COLO668 (cell line): ENCODE data around the gene GRPEL1.
"Not testable (repeated sequence)": the region's sequence is repeated elsewhere in the genome, so short reads cannot be mapped to it uniquely, and the experiment has no call there.

Experiments
- DNase-seq: peaks from one replicate; lab custom pipeline; 2025; ENCODE audit not compliant: unreplicated experiment; lab: John Stamatoyannopoulos, UW

The GRPEL1 gene

DNA sequence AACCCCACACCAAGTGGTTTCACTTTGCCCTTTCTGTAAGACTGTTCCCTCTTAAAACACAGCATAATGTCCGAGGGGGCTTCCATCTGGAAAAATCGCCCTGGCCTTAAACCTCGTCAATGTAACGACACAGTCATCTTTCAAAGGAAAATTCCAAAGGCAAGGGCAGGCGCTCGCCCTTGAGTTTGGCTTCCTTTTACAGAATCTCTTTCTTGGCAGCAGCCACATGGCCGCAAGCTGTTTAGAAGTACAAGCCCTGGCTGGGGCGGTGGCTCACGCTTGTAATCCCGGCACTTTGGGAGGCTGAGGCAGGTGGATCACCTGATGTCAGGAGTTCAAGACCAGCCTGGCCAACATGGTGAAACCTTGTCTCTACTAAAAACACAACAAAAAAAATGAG, 27.1 kb upstream of the GRPEL1 start:
- no peak for DNase-seq

DNA sequence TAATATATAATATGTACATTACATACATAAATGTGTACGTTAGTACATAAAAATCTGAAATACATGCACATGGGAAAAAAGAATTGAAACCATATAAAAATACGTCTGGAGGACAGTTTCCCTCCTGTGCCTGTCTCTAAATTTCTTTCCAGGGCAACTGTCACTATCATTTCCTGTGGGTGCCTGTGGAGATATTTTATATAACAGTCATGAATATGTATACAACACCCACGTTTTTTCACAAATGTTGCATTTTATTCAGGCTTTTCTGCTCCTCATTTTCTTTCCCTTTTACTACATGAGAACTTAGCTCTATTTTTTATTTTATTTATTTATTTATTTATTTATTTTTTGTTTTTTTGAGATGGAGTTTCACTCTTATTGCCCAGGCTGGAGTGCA, 24.2 kb upstream of the GRPEL1 start:
- no peak for DNase-seq

DNA sequence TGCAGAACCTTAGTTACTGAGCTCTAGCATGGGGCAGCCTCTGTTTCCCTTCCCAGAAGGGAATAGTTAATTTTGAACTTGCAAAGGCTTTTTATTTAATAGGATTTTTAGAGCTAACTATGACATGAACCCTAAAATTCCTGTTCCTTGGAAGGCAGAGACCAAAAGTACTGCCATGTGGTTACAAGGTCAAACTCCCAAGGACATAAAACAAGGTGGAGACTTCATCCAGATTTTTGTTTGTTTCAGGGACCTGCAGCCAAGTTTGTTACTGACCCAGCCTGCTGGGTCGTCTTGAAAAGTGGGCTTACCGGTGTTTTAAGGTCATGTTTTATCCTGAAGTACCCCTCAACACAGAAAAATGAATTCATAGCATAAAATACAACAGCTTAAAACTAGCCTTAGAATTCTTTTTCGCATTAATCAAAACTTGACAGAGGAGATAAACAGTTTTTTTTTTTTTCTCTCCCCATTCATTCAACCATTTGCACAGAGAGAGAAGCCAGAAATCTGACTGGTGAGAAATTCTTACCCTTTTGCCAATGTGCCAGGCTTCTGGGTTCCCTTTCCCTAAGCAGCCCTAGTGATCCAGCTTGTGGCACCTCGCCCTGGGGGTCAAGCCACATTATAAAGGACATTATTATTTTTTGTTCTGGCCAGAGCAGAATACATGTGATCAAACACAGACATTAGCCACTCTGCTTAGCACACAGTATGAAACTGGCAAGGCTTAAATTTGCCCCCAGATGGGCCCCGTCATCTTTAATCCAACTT, 21.5 kb upstream of the GRPEL1 start:
- no peak for DNase-seq

DNA sequence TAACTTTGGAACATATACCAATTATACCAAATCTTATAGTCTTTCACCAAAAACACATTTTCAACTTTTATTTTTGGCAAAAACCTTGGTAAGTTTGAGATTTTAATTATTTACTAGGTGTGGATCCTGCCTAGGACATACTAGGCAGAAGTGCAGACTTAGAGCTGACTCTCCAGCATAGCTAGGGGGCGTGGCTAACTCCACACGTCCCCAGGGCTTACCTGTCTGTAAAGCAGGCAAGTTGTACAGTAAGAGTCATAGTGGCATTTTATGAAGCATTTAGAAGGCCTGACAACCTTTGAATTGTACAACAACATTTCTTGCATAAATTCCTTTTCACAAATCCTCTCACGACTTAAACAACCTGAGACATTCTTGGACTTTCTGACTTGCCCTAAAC, 19.2 kb upstream of the GRPEL1 start:
- no peak for DNase-seq

DNA sequence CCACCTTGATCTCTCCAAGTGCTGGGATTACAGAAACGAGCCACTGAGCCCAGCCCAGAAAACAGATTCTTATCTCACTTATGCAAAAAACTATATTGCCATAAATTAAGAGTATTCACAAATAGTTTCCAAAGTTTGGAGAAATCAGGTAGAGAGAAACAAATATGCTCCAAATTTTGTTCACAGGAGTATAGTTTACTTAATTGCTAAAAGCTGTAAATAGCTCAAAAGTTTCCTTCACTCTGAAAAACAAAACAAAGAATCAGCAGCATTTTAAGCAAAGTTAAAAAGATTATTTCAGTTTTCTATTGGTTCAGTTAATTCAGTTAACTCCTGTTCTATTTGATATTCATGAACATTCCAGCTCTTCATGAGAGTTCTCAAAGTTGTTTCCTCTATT, 18.5 kb upstream of the GRPEL1 start:
- no peak for DNase-seq

DNA sequence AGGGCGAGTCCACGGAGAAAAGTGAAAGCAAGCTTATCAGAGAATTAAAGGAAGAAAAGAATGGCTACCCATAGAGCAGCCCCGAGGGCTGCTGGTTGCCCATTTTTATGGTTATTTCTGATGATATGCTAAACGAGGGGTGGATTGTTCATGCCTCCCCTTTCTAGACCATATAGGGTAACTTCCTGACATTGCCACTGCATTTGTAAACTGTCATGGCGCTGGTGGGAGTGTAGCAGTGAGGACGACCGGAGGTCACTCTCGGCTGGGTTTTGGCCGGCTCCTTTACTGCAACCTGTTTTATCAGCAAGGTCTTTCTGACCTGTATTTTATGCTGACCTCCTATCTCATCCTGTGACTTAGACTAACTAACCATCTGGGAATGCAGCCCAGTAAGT, 16.7 kb upstream of the GRPEL1 start:
- not testable (repeated sequence) for DNase-seq

DNA sequence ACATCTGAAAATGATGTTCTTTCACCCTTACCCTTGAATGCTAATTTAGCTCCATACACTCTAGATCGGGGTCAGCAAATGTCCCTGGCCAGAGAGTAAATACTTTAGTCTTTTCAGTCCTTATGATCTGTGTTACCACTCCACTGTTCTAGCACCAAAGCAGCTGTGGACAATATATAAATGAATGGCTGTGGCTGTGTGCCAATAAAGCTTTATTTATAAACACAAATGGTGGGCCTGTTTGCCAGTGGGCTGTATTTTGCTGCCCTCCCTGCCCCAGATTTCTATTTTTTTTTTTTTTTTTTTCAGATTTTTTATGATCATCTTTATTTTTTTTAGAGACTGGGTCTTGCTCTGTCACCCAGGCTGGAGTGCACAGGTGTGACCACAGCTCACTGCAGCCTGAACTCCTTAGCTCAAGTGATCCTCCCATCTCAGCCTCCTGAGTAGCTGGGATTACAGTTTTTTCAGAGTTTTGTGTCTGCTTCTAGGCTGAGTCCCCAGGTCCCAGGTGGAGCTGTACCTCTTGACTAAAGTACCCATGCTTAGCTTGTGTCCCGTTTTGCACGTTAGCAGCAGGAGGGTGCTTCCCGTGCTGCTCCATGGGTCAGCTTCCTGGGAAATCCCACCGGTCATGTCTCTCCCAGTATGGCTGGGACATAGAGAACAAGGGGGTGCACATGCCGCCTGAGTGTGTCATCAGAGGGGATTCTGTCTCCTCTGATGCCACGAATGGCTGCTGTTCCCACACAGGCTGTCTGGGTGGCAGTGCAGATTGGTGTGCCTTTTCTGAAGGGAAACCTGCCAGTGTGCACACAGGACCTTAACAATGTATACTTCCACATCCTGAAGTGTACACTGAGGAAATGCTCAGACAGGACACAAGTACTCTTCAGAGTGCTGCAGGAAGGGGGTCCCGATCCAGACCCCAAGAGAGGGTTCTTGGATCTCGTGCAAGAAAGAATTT, 16.0 kb upstream of the GRPEL1 start:
- no peak for DNase-seq

DNA sequence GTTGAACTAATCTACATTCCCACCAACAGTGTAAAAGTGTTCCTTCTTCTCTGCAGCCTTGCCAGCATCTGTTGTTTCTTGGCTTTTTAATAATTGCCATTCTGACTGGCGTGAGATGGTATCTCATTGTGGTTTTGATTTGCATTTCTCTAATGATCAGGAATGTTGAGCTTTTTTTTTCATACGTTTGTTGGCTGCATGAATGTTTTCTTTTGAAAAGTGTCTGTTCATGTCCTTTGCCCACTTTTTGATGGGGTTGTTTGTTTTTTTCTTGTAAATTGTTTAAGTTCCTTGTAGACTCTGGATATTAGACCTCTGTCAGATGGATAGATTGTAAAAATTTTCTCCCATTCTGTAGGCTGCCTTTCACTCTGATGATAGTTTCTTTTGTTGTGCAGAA, 12.0 kb upstream of the GRPEL1 start:
- DNase-seq, result not testable (repeated sequence)

DNA sequence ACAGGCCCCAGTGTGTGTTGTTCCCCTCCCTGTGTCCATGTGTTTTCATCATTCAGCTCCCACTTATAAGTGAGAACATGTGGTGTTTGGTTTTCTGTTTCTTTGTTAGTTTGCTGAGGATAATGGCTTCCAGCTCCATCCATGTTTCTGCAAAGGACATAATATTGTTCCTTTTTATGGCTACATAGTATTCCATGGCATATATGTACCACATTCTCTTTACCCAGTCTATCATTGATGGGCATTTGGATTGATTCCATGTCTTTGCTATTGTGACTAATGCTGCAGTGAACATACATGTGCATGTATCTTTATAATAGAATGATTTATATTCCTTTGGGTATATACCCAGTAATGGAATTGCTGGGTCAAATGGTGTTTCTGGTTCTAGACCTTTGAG, 11.6 kb upstream of the GRPEL1 start:
- not testable (repeated sequence) for DNase-seq

DNA sequence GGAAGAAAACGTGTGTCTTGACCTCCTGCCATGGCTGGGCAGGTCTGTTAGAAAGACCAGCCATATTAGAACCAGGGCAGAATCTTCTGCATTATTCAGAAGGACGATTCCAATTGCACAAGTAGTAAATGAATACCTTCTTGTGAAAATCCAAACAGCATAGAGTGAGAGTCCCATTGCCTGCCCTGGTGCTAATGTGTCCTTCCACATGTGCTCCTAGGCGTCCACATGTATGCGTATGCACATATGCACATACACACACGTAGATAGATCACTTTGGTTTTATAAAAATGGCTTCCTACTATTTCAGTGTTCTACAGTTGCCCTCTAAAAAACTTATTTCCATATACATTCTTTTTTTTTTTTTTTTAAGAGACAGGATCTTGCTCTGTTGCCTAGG, 10.2 kb upstream of the GRPEL1 start:
- DNase-seq, result no peak

DNA sequence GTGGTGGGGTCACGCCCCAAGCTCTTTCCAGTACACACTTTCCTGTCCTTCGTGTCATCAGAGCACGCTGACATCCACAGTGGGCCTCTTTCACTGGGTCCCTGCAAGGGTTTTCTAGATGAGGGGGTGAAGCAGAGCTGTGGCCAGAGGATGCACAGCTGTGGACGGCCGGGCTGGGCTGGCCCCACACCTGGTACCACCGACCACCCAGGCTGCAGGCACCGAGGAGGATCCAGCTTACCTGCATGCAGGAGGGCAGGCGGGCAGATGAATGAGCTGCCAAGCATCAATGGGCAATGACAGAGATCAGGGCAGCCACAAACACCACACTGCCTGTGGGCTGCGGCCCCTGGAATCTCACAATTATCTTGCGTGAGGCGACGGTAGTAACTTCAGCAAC, 9.5 kb upstream of the GRPEL1 start:
- DNase-seq, result no peak

DNA sequence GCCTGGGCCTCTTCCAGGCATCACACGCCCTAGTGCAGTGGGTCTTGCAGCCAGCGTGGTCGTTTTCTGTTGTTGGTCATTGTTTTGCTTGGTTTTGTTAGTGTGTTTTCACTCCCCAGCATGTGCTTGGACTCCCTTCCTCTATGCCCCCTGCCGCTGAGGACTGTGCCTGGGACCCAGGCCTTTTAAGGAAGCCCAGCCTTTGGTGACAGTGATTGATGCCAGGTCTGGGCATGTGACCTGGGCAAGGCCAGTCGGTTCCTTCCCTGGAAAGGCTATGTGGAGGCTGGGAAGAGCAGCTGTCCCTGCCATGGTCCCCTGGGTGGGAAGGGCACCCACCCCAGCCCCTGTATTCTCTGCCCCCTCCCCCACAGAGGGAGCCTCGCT, 8.8 kb upstream of the GRPEL1 start:
- no peak for DNase-seq

DNA sequence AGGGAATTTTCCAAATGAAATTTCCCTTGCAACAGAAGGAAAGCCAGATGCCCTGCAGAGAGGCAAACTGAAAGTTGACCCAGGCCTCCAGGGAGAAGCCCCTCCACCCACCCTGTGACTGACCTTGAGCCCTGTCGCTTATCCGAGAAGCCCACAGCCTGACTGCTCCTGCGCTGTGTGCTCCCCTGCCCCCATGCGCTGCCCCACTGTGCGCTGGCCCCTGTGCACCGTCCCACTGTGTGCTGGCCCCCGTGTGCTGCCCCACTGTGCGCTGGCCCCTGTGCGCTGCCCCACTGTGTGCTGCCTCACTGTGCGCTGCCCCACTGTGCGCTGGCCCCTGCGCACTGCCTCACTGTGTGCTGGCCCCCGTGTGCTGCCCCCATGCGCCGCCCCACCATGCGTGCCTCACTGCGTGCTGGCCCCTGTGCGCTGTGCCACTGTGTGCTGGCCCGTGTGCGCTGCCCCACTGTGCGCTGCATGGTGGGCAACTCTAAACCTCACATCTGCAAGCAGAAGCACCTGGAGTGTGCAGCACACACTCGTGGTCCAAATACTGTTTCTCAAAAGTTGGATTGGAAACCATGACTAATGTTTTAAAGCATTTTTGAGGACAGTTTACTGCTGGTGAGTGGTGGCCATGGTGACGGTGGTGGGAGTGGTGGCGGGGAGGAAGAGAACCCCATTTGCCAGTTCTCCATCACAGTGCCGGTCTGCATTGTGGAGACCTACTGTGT, 8.3 kb upstream of the GRPEL1 start:
- no peak for DNase-seq

DNA sequence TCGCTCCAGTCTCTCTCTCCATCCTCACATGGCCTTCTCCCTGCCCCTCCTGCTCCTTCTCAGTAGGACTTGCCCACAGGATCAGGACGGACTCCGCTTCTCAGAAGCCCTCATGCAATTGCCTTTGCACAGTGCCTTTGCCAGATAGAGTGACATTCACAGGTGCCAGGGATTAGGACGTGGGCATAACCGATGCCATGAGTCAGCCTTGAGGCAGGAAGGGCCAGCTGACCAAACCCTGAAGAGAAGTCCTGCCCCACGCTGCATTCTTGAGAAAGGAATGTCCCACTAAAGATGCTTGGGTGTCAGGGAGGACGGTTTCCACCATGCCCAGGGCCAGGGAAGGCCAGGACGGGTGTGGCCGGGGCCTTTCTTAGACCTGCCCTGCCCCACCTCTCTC, 6.6 kb upstream of the GRPEL1 start:
- no peak for DNase-seq

DNA sequence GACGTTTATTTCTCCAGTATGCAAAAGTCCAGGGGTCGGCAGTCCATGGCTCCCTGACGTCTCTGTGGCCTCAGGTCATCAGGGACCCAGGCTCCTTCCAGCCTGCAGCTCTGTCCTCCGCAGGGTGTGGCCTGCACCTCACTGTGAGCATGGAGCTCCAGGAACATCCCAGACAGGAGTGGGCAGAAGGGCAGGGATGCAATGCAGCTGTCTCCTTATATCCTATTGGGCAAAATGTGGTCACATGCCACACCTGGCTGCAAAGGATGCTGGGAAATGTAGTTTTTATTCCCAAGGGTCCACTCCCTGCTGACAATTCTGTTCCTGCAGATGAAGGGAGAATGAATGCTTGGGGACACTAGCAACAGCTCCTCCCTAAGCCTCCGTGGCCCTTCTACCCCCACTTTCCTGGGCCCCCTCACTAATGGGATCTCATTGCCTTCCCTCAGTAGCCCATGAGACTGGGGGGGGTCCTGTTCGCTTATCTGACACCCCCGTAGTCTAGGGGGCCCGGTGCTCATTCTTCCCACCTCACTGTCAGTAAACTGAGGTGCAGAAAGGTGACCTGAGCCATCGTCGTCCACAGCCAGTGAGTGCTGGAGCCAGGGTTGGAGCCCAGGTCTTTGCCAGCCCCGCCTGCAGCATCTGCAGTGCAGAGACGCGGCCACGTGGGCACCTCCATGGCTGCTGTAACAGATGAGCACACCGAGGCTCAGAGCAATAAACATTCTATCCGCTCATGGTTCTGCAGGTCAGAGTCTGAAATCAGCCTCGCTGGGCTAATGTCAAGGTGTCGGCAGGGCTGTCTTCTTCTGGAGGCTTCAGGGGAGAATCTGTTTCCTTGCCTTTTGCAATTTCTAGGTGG, 5.9 kb upstream of the GRPEL1 start:
- DNase-seq, result peak; percentile 34

DNA sequence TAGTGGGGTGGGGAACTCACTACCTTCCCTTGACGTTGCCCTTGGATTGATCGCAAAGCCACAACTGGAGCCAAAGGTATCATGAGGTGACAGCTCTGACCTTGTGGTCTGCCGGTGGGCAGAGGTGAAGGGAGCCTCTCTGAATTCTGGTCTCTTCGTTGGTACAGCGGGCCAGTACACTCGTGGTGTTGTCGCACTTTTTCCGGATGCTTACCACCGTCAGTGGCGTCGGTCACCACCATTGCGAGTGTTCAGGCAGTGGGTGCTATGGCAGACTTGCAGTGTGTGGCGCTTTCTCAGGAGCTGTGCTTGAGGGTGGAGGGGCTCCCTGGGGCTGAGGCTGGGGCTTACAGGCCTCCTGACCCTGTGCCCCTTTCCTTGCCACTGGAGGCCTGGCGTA, 5.2 kb upstream of the GRPEL1 start:
- no peak for DNase-seq

DNA sequence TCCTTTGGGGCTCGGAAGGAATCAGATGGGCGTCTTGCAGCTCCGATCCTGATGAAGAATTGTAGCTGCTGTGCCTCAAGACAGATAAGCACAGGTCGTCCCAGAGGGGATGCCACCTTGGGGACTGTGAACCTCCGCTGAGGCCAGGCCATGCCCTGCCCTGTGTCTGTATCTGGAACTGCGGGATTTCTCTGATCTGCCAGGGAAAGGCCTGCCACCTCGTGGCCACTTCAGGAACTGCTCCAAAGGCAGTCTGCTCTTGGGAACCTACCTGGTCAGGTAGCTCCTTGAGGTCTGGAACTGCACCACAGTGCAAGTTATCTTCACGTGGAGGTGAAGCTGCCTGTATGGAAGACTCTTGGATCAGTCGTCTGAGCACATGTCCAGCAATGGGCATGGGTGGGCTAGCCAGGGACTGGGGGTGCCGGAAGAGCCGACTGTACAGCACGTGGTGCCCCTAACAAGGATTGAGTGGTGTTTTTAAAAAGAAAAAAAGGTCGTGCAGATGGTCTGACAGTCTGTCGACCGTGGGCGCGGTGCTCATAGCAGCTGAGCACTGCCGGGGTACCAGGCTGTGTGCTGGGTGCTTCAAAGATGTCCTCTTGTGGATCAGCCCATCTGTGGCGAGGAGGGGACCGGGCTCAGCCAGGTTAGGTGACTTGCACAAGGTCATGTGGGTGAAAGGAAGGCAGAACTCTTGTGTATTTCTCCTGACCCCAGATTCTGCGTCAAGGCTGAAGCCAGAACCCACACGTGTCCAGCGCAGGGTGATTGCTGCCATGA, 3.1 kb upstream of the GRPEL1 start:
- peak; percentile 81 for DNase-seq

DNA sequence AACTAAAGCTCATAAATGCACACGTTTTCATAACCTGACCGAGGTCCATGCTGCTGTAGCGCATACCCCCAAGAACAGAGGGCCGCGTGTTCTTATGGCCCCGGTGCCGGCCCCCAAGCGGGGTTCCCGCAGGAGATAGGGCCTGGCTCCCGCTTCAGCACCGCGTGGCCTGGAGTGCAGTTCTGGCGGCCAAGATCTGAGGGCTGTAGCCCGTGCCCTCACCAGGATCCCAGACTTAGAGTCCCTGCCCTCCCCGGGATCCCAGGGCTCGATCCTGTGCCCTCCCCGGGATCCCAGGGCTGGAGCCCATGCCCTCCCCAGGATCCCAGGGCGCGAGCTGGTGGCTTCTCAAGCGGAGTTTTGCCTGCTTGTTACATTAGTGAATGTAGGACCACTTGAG, 1.0 kb upstream of the GRPEL1 start:
- DNase-seq, result peak; percentile 20

DNA sequence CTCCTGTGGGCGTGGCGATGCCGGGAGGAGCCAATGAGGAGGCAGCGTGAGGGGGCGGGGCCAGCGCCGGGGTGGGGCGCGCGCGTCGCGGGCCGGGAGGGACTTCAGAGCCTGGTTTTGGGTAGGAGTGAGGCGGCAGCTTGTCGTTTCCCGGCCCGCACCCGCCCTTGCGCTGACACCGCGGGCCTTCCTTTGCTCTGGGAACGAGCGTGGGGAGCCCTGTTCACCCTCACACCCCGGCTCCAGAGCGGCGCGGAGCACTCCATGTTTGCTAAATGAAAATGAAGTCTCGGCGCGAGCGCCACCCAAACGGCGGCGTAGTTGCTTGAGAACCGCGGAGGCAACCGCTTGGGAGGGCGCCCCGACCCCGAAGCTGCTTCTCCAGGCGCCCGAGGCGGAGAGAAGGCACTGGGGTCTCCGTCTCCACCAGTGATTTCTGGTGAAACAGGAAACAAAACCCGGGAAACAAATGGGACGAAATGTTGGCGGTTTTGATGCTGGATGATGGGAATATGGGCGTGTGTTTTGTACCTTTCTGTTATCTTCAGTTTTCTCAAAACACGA, 497 bp upstream of the GRPEL1 start:
- DNase-seq, result no peak

DNA sequence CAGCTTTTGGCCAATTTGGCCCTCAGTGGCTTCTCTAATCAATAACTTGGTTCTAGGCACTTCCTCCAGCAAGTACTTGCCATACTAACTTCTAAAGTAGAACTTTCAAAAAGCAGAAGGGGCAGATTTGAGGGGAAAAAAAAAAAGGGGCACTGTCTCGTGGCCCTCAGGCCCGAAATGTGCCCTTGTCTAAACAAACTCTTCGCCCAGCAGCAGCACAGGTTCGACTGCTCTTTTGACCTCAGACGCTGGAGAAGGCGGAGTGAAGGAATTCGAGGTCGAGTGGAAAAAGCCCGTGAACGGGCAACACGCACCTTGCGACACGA, 775 bp downstream of the GRPEL1 start:
- no peak for DNase-seq
